ENCODE measurements around the gene ACHE.

DNA sequence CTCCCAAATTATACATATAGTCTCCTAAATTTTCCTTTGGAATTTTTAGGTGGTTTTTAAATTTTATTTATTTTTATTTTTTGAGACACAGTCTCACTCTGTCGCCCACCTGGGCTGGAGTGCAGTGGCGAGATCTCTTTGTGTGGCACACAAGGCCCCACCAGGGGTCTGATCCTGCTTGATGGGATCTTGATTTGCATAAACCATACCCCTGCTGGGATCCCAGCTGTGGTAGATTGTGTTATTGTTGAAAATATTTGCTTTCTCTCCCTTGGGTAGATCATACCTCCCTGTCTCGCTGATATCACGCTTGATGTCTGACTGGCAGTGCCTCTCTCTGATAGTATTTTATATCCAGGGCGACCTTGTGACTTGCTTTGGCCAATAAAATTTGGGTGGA is 48.0 kb upstream of the ACHE start:
- TF ChIP-seq POLR2A (IDR thresholded peaks at IDR 0.05; ENCODE audit: low read depth, low read length) (no peak), POLR2AphosphoS5 (IDR thresholded peaks at IDR 0.05; ENCODE audit: low read depth, low read length) (no peak), TAF1 (IDR thresholded peaks at IDR 0.05; ENCODE audit: borderline replicate concordance, low read depth, low read length) (no peak)

Measured in GM12892 (cell line).